Coronary artery (tissue), 2 donors: ENCODE results near the gene EFCAB12.

Source experiments
- DNase-seq: peaks from one replicate; pipeline ENCODE4 v3.0.0-alpha.2; 2017; ENCODE audit warnings: low spot score
- H3K27ac ChIP-seq, 2 donors: fragments of 200-600 bp; sonication (generic); one replicate each; pipeline ENCODE4 v1.5.1; 2016 to 2019
- H3K4me3 ChIP-seq: fragments of 200-600 bp; sonication (generic); 2 replicates; pipeline ENCODE4 v1.5.1; 2016; ENCODE audit warnings: mild to moderate bottlenecking, moderate library complexity
- CTCF ChIP-seq: fragments of 200-600 bp; sonication (generic); IDR thresholded peaks from one replicate; pipeline ENCODE4 v1.5.1; 2019; ENCODE audit warnings: antibody characterized with exemption

EFCAB12 gene

GRCh38 chr3:129470861-129471260 lies 42.4 kb upstream of the EFCAB12 start:
- no peak for DNase-seq
- H3K27ac ChIP-seq: no peak overlapping the region
- TF ChIP-seq CTCF: no peak
- no peak overlapping the region for H3K4me3 ChIP-seq

- H3K27ac ChIP-seq: no peak overlapping the region
- DNase-seq: no peak
- no peak for TF ChIP-seq CTCF
- H3K4me3 ChIP-seq: no peak overlapping the region
Measured at GRCh38 chr3:129469026-129469425, 40.6 kb upstream of the EFCAB12 start.

GRCh38 chr3:129467932-129468331 lies 39.5 kb upstream of the EFCAB12 start:
- Histone ChIP-seq H3K4me3 (no peak overlapping the region), H3K27ac (no peak overlapping the region)
- TF ChIP-seq CTCF: no peak
- no peak for DNase-seq

- TF ChIP-seq CTCF: no peak
- DNase-seq: no peak
- H3K27ac ChIP-seq: no peak overlapping the region
- H3K4me3 ChIP-seq: no peak overlapping the region
Measured at GRCh38 chr3:129463716-129464115, 35.3 kb upstream of the EFCAB12 start.

- Histone ChIP-seq H3K4me3 (no peak overlapping the region), H3K27ac (no peak overlapping the region)
- no peak for DNase-seq
- no peak for TF ChIP-seq CTCF
Measured at GRCh38 chr3:129463094-129463493, 34.7 kb upstream of the EFCAB12 start.

GRCh38 chr3:129462361-129462968 lies 34.0 kb upstream of the EFCAB12 start:
- no peak for TF ChIP-seq CTCF
- Histone ChIP-seq H3K27ac (no peak overlapping the region), H3K4me3 (no peak overlapping the region)
- no peak for DNase-seq

GRCh38 chr3:129461461-129462146 lies 33.2 kb upstream of the EFCAB12 start:
- H3K4me3 ChIP-seq: no peak overlapping the region
- peak overlapping the region in 1 of 2 donors; percentile 66 for H3K27ac ChIP-seq
- no peak for DNase-seq
- TF ChIP-seq CTCF: no peak
